Breast epithelium (tissue), 4 donors: Measurements from ENCODE around the gene LRRN2. TPM values are rescaled to one million over a fixed set of nuclear protein-coding genes. Genes with fewer than 3 reads are reported as not detected.

Source experiments
- DNase-seq, 2 donors: peaks; one replicate each; pipeline ENCODE4 v3.0.0-alpha.2; 2019; ENCODE audit warnings: low spot score in 2 of 2
- H3K27ac ChIP-seq, 2 donors: fragments of 200-600 bp; sonication (generic) in 1 of 2; one replicate each; pipeline ENCODE4 v1.5.1; 2016 to 2019; ENCODE audit warnings: mild to moderate bottlenecking in 1 of 2
- H3K27me3 ChIP-seq, 2 donors: fragments of 200-600 bp; sonication (generic) in 1 of 2; one replicate each; pipeline versions ENCODE4 v1.5.1 to v1.6.0; 2017 to 2019; ENCODE audit warnings: control low read depth in 1 of 2, mild to moderate bottlenecking in 1 of 2
- H3K36me3 ChIP-seq: fragments of 200-600 bp; one replicate; pipeline ENCODE4 v1.5.1; 2019
- H3K4me1 ChIP-seq, 2 donors: fragments of 200-600 bp; sonication (generic); one replicate each; pipeline ENCODE4 v1.5.1; 2016 to 2019; ENCODE audit warnings: control low read depth in 1 of 2
- H3K4me3 ChIP-seq, 3 donors: fragments of 200-600 bp; sonication (generic); 1 replicate in 2 of 3; 2 replicates in 1 of 3; pipeline ENCODE4 v1.5.1; 2016 to 2019; ENCODE audit warnings: mild to moderate bottlenecking in 3 of 3, moderate library complexity in 2 of 3
- H3K9me3 ChIP-seq, 2 donors: fragments of 200-600 bp; sonication (generic) in 1 of 2; one replicate each; pipeline ENCODE4 v1.5.1; 2016 to 2019; ENCODE audit warnings: control low read depth in 1 of 2
- POLR2A ChIP-seq: fragments of 450-650 bp; IDR thresholded peaks from one replicate; pipeline ENCODE4 v1.6.1; 2016; ENCODE audit warnings: antibody characterized with exemption, mild to moderate bottlenecking, moderate library complexity
- POLR2AphosphoS5 ChIP-seq, 3 donors: sonication (generic); formaldehyde crosslinking; IDR thresholded peaks; one replicate each; pipeline ENCODE4 v1.6.1; 2017; ENCODE audit warnings: antibody characterized with exemption in 3 of 3
- intact Hi-C: fragments of 100-400 bp; cut with DNase I; formaldehyde crosslinking; loops from one replicate; pipeline ENCODE4 v1.15.1; 2023; ENCODE audit warnings: low total_unique reads
- total RNA-seq, 3 donors: library from RNA; depleted of rRNA; stranded (reverse); fragments of >200 nt; gene quantifications; one replicate each; pipeline ENCODE4 v1.1.0, GENCODE V29; 2016
- TF ChIP-seq, protein P1 (sequence below), 3 donors: fragments of 450-650 bp; IDR thresholded peaks; one replicate each; pipeline ENCODE4 v1.5.1; 2016 to 2017; ENCODE audit warnings: antibody characterized with exemption in 3 of 3, mild to moderate bottlenecking in 3 of 3, moderate library complexity in 3 of 3

Gene LRRN2
- total RNA-seq, 3 donors from 2014 or later: 0.32 to 2.5 (median 2.0) TPM

- intact Hi-C loops: no loop called here
- no peak overlapping the region for H3K27ac ChIP-seq
- H3K4me3 ChIP-seq: no peak overlapping the region
- H3K4me1 ChIP-seq: no peaks in the 10 kb centered on the region
- TF ChIP-seq, protein P1, sequence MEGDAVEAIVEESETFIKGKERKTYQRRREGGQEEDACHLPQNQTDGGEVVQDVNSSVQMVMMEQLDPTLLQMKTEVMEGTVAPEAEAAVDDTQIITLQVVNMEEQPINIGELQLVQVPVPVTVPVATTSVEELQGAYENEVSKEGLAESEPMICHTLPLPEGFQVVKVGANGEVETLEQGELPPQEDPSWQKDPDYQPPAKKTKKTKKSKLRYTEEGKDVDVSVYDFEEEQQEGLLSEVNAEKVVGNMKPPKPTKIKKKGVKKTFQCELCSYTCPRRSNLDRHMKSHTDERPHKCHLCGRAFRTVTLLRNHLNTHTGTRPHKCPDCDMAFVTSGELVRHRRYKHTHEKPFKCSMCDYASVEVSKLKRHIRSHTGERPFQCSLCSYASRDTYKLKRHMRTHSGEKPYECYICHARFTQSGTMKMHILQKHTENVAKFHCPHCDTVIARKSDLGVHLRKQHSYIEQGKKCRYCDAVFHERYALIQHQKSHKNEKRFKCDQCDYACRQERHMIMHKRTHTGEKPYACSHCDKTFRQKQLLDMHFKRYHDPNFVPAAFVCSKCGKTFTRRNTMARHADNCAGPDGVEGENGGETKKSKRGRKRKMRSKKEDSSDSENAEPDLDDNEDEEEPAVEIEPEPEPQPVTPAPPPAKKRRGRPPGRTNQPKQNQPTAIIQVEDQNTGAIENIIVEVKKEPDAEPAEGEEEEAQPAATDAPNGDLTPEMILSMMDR (IDR thresholded peaks at IDR 0.05): no peak
- TF ChIP-seq POLR2AphosphoS5 (IDR thresholded peaks at IDR 0.05): no peak
- no peak for DNase-seq
- H3K27me3 ChIP-seq: no peaks in the 10 kb centered on the region
- no peaks in the 10 kb centered on the region for H3K36me3 ChIP-seq
- H3K9me3 ChIP-seq: no peaks in the 10 kb centered on the region
Observed at GRCh38 chr1:204673909-204674649, 11.5 kb downstream of the LRRN2 start.

- intact Hi-C loops: no loop called here
- TF ChIP-seq POLR2A (no peak), POLR2AphosphoS5 (IDR thresholded peaks at IDR 0.05) (no peak)
- TF ChIP-seq, protein P1 (IDR thresholded peaks at IDR 0.05): no peak
- no peaks in the 10 kb centered on the region for H3K27me3 ChIP-seq
- no peaks in the 10 kb centered on the region for H3K4me1 ChIP-seq
- no peak overlapping the region for H3K4me3 ChIP-seq
- no peak for DNase-seq
- H3K27ac ChIP-seq: no peak overlapping the region
- H3K36me3 ChIP-seq: no peaks in the 10 kb centered on the region
- H3K9me3 ChIP-seq: no peaks in the 10 kb centered on the region
Observed at GRCh38 chr1:204673209-204673608, 12.3 kb downstream of the LRRN2 start.

GRCh38 chr1:204672482-204673121, 12.9 kb downstream of the LRRN2 start:
- Histone ChIP-seq H3K27ac (no peak overlapping the region), H3K36me3 (no peaks in the 10 kb centered on the region), H3K9me3 (no peaks in the 10 kb centered on the region), H3K4me1 (no peaks in the 10 kb centered on the region), H3K27me3 (no peaks in the 10 kb centered on the region), H3K4me3 (no peak overlapping the region)
- TF ChIP-seq, protein P1 (IDR thresholded peaks at IDR 0.05): no peak
- TF ChIP-seq POLR2AphosphoS5 (IDR thresholded peaks at IDR 0.05) (no peak), POLR2A (no peak)
- DNase-seq: no peak
- intact Hi-C loops: no loop called here

GRCh38 chr1:204672069-204672468, 13.5 kb downstream of the LRRN2 start:
- Histone ChIP-seq H3K27me3 (no peaks in the 10 kb centered on the region), H3K4me1 (no peaks in the 10 kb centered on the region), H3K4me3 (no peak overlapping the region), H3K27ac (no peak overlapping the region), H3K9me3 (no peaks in the 10 kb centered on the region), H3K36me3 (no peaks in the 10 kb centered on the region)
- TF ChIP-seq, protein P1 (IDR thresholded peaks at IDR 0.05): no peak
- TF ChIP-seq POLR2AphosphoS5 (IDR thresholded peaks at IDR 0.05): no peak
- TF ChIP-seq POLR2A: no peak
- no peak for DNase-seq
- intact Hi-C loops: no loop called here

DNA sequence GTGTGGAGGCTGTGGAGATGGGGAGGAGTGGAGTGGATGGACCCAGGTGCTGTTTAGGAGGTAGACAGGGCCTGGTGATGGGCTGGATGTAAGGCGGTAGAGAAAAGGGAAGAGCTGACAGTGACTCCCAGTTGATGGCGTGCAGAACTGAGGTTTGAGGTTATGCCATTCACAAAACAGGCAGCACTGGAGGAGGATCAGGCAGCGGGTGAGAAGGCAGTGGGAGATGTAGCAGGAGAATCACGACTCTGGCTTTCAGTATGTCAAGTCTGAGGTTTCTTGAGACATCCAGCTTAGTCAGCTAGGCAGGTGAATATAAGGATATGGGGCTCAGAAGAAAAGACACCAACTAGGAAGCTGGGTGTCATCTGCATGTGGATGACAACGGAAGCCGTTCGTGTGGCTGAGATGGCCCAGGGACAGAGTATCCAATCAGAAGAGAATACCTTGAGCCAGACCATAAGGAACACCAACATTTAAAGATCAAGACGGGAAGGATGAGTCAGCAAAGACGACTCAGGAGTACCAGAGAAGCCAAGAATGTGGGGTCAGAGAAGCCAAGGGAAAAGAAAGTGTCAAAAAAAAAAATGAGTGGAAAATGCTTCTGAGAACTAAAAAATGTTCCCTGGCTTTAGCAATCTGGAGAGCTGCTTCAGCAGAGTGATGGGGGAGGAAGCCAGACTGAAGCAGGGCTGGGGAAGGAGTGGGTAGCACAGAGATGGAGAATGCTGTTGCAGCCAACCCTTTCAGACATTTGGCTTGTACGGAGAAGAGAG, 15.2 kb downstream of the LRRN2 start:
- no peaks in the 10 kb centered on the region for H3K4me1 ChIP-seq
- H3K4me3 ChIP-seq: no peak overlapping the region
- H3K36me3 ChIP-seq: no peaks in the 10 kb centered on the region
- H3K27me3 ChIP-seq: no peaks in the 10 kb centered on the region
- TF ChIP-seq POLR2AphosphoS5 (IDR thresholded peaks at IDR 0.05): no peak
- TF ChIP-seq, protein P1 (IDR thresholded peaks at IDR 0.05): no peak
- no peak for TF ChIP-seq POLR2A
- intact Hi-C loops: no loop called here
- H3K9me3 ChIP-seq: no peaks in the 10 kb centered on the region
- peak overlapping the region in 1 of 2 donors; percentile 38 for H3K27ac ChIP-seq
- no peak for DNase-seq
